NB4 (cell line): ENCODE data around the gene P2RY14.
A peak's percentile ranks its signal among the peaks of the same experiment; 100 is the strongest.

Experiments used
- DNase-seq: peaks from one replicate; pipeline ENCODE4 v3.0.0; 2010; ENCODE audit warnings: low read depth
- H3K4me3 ChIP-seq: one replicate; pipeline ENCODE4 v1.5.1; 2011; ENCODE audit warnings: mild to moderate bottlenecking, low read depth, low read length, moderate library complexity
- CTCF ChIP-seq: IDR thresholded peaks from one replicate; pipeline ENCODE4 v1.5.1; 2012; ENCODE audit warnings: low read depth, low read length
- MAX ChIP-seq: IDR thresholded peaks from 2 replicates; pipeline ENCODE4 v1.6.1; 2011; ENCODE audit warnings: low read depth, low read length
- MYC ChIP-seq: IDR thresholded peaks from 2 replicates; pipeline ENCODE4 v1.6.1; 2011; ENCODE audit warnings: low read depth, low read length
- POLR2A ChIP-seq: IDR thresholded peaks from 2 replicates; pipeline ENCODE4 v1.6.1; 2011; ENCODE audit warnings: mild to moderate bottlenecking; ENCODE audit not compliant: insufficient read length; ENCODE audit errors: extremely low read depth

The P2RY14 gene

GRCh38 chr3:151278230-151278629 lies at the start of gene P2RY14:
Gene P2RY14 (minus strand): TSS chr3:151278542. CDS start chr3:151214316, 64,226 bp downstream.
- H3K4me3 ChIP-seq, result no peak within 1 kb of the TSS
- DNase-seq, result peak; percentile 85
- TF ChIP-seq POLR2A (no peak), MAX (no peak), CTCF (no peak), MYC (no peak)

GRCh38 chr3:151327571-151328198 lies 49.3 kb upstream of the P2RY14 start:
- TF ChIP-seq CTCF (peak; percentile 26), MAX (no peak)
- peak; percentile 34 for DNase-seq
- no peak overlapping the region for H3K4me3 ChIP-seq

- DNase-seq, result no peak
- TF ChIP-seq MYC, result no peak
- no peak for TF ChIP-seq MAX
- no peak for TF ChIP-seq POLR2A
- TF ChIP-seq CTCF, result no peak
- H3K4me3 ChIP-seq, result no peak overlapping the region
Measured at GRCh38 chr3:151322511-151322910, 44.2 kb upstream of the P2RY14 start.

- TF ChIP-seq MYC (no peak), POLR2A (no peak), MAX (no peak), CTCF (no peak)
- no peak overlapping the region for H3K4me3 ChIP-seq
- no peak for DNase-seq
Measured at GRCh38 chr3:151321526-151321925, 43.2 kb upstream of the P2RY14 start.

- TF ChIP-seq MYC (no peak), MAX (no peak)
- no peak for DNase-seq
- no peak overlapping the region for H3K4me3 ChIP-seq
Measured at GRCh38 chr3:151320131-151320530, 41.8 kb upstream of the P2RY14 start.

GRCh38 chr3:151319628-151320027 lies 41.3 kb upstream of the P2RY14 start:
- DNase-seq, result no peak
- H3K4me3 ChIP-seq, result no peak overlapping the region
- no peak for TF ChIP-seq POLR2A
- TF ChIP-seq MYC, result no peak
- TF ChIP-seq CTCF, result no peak
- TF ChIP-seq MAX, result no peak
